COLO668 (cell line): ENCODE results near the gene MANEAL.
A peak's percentile ranks its signal among the peaks of the same experiment; 100 is the strongest.

Experiments
- DNase-seq: peaks from one replicate; lab custom pipeline; 2025; ENCODE audit not compliant: unreplicated experiment; lab: John Stamatoyannopoulos, UW

Gene MANEAL

DNA sequence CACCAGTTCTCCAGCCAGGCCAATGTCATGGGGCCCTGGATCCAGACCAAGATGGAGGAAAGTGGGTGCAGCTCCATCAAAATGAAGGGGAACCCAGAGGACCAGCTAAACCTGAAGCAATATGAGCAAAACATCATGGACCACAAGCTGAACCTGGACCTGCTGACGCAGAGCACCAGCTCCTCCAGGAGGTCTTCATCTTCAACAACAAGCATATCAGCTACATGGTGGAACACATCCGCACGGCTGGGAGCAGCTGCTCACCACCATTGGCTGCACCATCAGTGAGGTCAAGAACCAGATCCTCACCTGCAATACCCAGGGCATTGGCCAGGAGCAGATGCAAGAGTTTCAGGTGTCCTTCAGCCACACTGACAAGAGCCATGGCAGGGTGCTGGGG, 15.0 kb upstream of the MANEAL start:
- DNase-seq: no peak

DNA sequence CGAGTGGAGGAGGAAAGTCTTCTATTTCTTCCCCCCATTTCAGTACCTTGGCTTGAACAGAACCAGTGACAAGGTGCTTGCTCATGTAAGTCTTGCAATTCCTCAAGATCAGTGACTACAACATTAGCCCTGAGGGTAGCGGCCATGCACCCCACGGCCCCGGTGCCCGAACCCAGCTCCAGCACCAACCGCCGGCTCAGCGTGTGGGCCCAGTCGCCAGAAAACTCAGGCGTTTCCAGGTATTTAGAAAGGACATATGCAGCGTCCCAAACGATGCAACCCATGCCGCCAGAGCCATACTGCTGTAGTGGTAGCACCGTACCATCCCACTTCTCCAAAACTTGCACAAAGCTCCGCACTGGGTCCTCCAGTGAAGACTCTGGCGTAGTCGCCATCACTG, 11.2 kb upstream of the MANEAL start:
- no peak for DNase-seq

DNA sequence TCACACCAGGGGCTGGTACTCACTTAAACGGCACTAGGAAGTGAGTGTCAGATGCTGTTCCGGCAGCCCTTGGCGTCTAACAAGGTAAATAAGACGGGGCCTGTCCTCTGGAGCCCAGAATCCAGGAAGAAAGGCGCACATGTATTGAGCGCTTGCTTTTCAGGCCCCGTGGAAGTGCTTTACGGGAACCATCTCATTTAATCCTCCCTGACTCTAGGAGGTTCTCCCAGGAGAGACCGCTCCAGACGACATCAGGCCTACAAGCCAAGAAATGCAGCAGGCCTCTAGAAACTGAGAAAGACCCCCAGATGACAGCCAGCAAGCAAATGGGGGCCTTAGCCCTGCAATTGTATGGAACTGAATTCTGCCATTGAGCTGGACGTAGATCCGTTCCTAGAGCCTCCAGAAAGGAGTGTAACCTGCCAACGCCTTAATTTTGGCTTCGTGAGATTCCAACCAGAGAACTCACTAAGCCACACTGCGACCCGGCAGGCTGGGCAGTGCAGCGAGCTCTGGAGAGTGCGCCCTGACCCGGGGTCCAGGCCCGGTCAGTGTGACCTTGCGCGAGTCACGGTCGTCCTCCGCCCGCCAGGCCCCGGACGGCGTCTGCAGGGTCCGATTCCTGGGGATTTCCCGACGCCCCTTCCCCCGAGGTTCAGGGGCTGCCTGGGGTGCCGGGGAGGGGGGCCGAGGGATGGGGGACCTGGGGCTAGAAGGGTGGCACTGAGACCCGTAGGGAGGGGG, 532 bp upstream of the MANEAL start:
- DNase-seq: no peak

DNA sequence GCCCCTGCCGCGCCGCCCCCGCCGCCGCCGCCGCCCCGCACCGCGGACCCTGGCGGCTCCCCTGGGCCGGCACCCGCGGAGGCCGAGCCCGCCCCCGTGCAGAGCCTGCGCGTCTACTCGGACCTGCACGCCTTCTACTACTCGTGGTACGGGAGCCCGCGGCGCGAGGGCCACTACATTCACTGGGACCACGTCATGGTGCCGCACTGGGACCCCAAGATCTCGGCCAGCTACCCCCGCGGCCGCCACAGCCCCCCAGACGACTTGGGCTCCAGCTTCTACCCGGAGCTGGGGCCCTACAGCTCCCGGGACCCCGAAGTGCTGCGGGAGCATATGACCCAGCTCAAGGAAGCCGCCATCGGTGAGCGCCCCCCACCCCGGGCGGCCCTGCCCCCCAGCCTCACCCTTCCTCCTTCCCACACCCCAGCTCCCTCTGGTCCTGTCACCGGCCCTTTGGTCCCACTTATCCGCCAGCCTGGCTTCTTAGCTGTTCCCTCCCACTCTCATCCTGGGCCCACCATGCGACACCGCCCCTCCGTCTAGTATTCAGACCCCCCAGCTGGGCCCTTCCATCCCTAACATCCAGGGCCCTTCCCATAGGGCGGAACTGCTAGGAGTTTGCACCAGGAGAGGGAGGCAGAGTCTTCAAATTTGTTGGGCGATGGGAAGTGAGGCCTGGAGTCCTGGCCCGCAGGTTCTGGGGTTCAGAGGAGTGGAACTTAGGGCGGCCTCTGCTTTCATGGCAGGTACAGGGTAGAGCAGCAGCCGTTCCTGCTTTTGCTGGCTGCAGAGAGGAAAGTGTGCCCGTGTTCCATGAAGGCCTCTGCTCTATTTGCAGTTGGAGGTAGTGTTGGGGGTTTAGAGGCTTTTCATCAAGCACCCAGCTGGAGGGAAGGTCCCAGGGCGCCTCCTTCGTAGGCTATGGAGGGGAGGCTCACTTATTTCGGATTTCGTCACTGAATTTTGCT, 1.0 kb downstream of the MANEAL start:
- DNase-seq: peak; percentile 72

DNA sequence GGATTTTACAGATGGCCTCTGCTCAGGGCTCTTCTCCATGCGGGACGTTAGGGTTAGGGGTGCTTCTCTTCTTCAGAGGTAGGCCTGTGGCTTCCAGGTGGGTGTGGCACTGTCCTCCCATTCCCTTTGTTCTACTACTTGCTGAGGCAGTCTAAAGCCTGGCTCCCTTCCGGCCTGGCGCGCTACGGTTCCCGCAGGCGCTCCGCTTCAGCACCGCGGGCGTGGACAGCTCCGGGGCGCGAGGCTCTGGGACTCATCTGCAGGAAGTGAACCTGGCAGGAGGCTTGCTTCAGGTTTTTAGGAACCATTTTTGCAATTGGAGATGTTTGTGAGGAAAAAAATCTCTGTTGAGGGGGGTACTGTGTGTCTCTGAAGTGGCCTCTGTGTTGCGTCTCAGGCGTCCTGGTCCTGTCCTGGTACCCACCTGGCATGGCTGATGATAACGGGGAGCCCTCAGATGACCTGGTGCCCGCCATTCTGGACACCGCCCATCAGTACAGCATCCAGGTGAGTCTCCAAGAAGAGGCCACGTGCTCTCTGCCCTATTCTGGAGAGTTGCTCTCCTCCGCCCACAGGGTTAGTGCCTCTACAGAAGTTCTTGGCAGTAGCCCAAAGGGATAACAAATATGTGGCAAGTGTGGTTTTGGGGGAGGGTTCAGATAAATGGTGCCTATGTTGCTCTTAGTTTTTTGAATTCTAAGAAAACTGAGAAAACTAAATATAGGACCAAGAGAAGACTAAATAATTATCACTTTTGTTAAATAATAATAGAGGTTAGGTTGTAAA, 1.9 kb downstream of the MANEAL start:
- DNase-seq: peak; percentile 81

DNA sequence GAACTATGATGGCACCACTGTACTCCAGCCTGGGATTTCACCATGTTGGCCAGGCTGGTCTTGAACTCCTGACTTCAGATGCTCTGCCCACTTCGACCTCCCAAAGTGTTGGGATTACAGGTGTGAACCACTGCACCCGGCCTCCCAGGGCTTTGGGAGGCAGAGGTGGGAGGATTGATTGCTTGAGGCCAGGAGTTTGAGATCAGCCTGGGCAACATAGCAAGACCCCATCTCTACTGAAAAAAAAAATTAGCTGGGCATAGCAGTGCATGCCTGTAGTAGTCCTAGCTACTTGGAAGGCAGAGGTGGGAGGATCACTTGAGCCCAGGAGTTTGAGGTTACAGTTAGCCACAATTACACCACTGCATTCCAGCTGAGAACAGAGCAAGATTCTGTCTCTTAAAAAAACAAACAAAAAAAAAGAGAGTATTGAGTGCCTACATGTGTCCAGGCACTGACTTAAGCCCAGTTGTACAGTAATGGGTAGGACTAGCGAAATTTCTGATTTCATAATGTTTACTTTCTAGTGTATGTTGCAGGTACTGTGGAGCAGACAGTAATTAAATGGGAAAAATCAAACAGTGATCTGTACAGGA, 4.2 kb downstream of the MANEAL start:
- no peak for DNase-seq

DNA sequence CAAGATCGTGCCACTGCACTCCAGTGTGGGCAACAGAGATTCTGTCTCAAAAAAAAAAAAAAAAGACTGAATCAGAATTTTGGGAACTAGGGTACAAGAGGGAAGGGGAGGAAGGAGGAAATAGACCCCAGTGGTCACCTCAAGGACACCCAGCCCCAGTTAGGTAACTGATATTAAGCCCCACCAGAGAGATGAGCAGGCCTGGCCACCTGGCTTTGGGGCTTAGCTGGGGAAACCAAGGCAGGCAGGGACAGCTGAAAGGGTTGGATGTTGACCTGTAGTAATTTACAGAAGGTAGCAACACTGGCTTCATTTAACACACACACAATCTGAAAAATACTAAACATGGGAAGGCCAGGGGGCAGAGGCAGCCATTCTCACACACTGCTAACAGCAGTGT, 8.8 kb downstream of the MANEAL start:
- no peak for DNase-seq

DNA sequence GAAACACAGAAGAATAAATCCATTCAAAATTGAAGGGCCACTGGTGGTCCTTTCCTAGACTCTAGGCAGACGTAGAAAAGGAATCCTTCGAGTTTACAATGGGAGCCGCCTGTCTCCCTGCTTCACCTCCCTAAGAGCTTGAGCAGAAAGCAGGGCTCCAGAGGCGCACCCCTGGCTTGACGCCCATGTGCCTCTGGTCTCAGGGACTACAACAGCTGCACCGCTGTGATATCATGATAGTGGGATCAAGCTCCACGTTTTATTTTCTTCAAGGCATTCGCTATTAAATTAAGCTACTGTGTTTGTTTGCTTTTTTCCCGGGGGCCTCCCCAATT, 13.5 kb downstream of the MANEAL start:
- DNase-seq: peak; percentile 50

DNA sequence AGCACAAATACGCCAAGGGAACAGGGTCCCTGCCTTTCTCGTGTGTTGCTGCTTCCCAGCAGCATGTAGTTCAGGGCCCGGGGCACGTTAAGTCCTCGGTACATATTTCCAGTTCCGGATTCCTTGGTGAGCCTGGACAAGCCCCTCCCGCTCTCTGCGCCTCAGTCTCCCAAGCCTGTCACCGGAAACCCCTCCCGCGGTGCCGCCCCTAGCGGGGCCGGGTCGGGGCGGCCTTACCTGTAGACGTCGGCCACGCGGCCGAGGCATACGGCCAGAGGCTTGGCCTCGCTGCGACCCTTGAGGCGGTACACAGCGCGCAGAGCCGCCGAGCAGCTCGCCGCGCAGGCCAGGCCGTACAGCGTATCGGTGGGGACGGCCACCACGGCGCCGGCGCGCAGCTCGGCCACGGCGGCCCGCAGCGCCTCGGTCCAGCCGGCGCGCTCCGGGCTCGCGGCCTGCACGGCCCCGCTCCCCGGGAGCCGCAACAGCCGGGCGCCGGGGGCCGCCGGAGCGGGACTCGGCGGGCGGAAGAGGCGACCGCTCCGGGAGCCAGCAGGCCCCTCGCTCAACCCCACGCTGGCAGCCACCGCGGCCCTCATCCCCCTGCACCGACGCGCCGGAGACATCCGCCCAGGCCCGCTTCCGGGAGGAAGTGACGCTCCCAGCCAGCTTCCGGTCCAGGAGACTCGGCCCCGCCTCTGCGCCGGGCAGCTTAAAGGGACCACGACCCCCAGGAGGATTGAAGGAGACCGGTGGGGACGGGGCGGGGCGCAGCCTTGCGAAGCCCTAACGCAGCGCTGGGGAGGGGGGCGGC, 14.1 kb downstream of the MANEAL start, which contains the start of the genes C1orf122 and YRDC:
Gene C1orf122 (plus strand): TSS at position 236 of the 814 bp plus-strand sequence. CDS start 615 bp downstream, outside the sequence.
Gene YRDC (minus strand): TSS at position 654 of the 814 bp plus-strand sequence. CDS start 28 bp downstream, at position 626.
- DNase-seq: peak; percentile 99

DNA sequence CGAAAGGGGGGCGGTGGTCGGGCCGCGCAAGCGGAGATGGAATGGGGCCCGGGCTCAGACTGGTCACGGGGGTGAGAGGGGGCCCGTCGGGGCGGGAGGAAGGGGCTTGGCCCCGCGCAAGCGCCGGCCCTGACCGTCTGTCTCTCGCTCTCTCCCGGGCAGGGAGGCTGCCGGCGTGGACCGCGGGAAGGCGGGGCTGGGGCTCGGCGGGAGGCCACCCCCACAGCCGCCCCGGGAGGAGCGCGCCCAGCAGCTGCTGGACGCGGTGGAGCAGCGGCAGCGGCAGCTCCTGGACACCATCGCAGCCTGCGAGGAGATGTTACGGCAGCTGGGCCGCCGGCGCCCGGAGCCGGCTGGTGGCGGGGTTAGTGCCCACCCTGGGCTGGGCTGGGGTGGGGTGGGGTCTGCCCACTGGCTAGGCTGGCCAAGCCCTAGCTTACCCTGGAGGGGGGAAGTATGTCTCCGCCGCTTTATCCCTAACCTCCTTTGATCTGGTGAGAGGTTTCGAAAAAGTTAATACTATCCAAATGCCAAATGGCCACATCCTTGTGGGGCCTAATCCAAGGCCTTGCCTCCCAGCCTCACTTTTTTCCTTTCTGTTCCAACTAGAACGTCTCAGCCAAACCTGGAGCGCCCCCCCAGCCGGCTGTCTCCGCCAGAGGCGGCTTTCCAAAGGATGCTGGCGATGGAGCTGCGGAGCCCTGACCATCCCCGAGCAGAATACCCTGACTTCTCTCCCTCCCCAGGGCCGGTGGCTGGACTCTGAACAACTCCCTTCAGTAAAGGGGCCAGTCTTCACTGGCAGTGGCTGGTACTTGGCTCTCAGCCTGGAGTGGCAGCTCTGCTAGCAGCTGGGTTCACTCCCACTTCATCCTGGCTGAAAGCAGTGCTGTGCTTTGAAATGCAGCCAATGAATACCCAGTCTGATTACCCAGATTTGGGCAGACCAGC, 15.0 kb downstream of the MANEAL start:
- DNase-seq: peak; percentile 93

DNA sequence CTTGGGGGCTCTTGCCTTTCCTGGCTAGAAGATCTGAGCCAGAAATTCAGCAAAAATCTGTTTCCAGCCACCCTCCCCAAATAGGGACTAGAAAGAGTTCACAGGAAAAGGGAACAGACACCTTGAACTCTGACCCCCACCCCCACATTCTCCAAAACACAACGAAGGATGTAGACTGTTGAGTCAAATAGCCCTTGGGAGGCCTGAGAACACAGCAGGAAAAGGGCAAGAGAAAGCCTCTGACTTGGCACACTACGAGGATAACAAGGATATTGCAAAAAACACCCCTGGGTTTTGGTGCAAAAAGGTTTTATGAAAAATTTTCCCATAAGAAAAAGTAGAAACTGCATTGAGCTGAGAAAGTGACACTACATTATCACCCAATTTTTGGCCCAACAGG, 16.3 kb downstream of the MANEAL start:
- no peak for DNase-seq

DNA sequence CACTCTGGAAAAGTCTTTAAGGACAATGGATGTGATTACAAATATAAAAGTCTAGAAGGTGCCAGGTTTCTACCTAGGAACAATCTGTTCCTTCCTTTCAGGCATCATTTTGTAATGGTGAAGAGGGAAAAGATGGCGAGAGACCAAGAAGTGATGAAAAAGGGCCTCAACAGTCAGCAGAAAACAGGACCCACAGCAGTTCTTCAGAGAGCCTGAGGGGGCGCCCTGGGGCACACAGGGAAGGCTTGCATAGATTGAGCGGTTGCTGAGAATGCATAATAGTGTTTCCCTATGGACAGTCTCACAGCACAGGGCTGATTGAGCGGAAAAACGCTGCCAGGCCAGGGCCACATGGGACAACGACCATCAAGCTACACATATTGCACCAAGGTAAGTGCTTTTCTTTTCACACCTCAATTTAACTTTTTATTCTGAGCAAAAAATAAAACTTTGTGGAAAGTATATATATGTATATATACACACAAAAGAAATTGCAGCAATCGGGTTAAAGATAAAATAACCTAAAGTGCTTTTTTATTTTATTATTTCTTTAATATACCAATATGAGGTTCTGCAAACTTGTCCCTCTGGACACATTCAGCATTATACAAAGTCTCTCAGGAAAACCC, 17.5 kb downstream of the MANEAL start:
- DNase-seq: peak; percentile 87

DNA sequence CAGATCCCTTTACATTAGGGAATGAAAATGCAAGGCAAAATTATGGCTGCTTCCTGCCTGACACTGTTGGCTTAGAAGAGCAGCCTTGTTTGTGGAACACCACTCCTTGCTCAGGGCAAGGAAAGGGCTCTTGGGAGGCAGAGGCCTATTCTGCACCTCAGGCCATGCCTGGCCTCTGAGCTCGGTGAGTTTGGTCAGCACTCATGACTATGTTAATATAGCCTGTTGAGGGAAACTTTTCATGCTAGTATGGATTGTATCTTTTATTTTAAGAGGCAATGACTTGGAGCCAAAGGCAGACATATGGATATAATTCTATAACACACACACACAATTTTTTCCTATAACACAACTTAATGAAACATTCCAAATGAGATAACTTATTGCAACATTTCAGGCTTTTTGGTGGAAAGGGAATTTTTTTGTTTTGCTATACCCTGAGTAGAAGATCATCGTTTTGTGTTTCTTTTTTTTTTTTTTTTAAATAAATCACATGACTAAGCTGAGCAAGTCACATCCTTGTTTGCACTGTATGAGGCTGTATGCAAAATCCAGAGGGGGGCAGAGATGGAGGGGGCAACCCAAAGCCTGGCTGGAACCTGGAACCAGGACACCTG, 20.0 kb downstream of the MANEAL start:
- DNase-seq: no peak

DNA sequence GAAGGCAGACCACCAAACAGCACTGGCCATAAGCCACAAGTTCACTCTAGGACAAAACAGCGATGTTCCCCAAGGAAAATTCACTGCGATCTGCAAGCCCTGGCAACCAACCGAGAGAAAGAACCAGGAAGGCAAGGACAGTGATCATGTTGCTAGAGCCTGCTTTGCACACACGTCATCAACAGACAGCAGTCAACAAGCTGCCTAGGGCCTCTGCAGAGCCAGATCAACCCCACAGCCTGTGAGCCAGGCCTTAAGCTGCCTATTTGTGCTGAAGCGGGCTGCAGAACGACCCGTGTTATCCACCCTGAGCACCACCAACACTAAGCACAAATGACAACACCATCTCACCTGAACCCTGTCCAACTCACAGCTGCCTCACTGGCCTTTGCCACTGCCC, 20.6 kb downstream of the MANEAL start:
- DNase-seq: no peak

DNA sequence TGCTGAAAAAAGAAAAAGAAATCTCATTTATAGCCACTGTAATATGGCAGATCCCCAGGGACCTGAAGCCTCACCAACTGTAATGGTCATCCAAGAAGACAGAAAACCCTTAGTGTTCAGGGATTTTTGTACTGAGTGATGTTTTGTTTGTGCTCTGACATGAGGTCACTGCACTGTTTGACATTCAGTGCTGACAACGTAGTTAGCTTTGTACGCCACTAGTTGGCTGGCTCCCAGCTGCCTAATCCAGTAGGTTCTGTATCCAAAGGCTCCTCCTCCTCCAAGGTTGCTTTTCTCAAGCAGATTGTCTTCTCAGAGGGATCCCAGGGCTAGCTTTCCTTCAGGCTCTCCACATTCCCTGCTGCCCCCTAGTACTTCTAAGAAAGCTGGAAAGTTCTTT, 23.8 kb downstream of the MANEAL start:
- no peak for DNase-seq

DNA sequence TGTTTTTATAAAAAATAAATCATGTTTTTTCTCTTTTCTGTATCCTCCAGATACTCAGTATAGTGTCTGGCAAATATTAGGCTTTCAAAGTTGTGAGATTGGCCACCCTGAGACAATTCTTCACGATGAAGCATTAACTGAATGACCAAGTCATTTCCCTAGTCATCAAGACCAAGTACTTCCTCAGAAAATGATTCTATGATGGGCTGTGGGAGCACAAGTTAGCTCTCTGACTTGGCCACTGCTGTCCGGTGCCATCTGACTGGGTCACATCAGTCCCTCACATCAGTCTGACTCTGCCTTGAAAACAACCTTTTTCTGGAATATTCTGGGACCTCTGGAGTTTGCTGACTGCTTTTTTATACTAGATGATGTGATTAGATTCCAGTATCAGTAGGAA, 27.8 kb downstream of the MANEAL start:
- no peak for DNase-seq

DNA sequence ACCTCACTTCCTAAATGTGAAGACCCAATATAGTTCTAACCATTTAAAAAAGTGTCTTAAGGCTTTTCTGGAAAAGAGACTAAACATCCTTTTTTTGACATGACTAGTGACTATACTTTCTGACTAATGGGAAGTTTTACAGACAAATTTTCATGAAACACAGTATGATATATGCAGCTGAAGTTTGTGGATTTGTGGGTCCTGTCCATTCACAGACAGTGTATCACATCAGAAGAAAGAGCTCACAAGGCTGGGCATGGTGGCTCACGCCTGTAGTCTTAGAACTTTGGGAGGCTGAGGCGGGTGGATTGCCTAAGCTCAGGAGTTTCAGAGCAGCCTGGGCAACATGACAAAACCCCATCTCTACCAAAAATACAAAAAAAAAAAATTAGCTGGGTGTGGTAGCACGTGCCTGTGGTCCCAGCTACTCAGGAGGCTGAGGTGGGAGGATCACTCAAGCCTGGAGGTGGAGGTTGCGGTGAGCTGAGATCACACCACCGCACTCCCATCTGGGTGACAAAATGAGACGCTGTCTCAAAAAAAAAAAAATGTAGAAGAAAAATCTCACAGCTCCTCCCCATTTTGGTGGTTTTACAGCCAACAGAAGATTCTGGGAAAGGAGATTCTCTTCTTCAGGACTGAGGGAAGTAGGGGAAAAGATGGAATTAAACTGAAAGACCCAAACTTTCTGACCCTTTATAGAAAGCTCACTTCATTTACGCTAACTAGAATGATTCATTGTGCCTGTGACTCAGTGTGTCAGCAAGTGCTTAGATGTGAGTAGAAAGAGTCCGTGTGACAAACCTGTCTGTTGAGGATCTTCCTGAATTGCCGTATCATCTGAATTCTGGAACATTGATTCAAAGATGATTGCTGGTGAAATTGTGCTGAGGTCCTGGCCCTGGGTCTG, 29.5 kb downstream of the MANEAL start:
- no peak for DNase-seq
